Memory B cell (primary cell): ENCODE data around the gene ZDHHC20.
A peak's percentile ranks its signal among the peaks of the same experiment; 100 is the strongest.

Source experiments
- ATAC-seq: fragments of 150-1000 bp; cut with Tn5 transposase; 2 replicates; pipeline ENCODE4 v1.10.0; 2021; ENCODE audit warnings: low read depth, mild to moderate bottlenecking, moderate library complexity
- DNase-seq, 2 donors: peaks; one replicate each; pipeline ENCODE4 v3.0.0; 2022; ENCODE audit warnings: low spot score in 2 of 2
- H3K27ac Mint-ChIP-seq: one replicate; pipeline ENCODE4 v1.8.0; 2022; ENCODE audit warnings: mild to moderate bottlenecking, moderate library complexity, mixed read lengths
- H3K27me3 Mint-ChIP-seq: one replicate; pipeline ENCODE4 v1.8.0; 2022; ENCODE audit warnings: mixed read lengths
- H3K36me3 Mint-ChIP-seq: one replicate; pipeline ENCODE4 v1.8.0; 2022; ENCODE audit warnings: mild to moderate bottlenecking, mixed read lengths
- H3K4me1 Mint-ChIP-seq: one replicate; pipeline ENCODE4 v1.8.0; 2022; ENCODE audit warnings: mixed read lengths
- H3K4me3 Mint-ChIP-seq: one replicate; pipeline ENCODE4 v1.8.0; 2022; ENCODE audit warnings: mild to moderate bottlenecking, moderate library complexity, mixed read lengths
- H3K9me3 Mint-ChIP-seq: one replicate; pipeline ENCODE4 v1.8.0; 2022; ENCODE audit warnings: mixed read lengths

ZDHHC20 gene

GRCh38 chr13:21364357-21364756 lies 94.7 kb downstream of the ZDHHC20 start:
- DNase-seq (no peak), ATAC-seq (no peak)
- Mint-ChIP-seq H3K27ac (no peak overlapping the region), H3K27me3 (peaks cover 2% of the 10 kb centered on the region), H3K4me1 (no peaks in the 10 kb centered on the region), H3K4me3 (no peak overlapping the region), H3K9me3 (no peaks in the 10 kb centered on the region), H3K36me3 (no peaks in the 10 kb centered on the region)

- Mint-ChIP-seq H3K4me1 (no peaks in the 10 kb centered on the region), H3K36me3 (no peaks in the 10 kb centered on the region), H3K9me3 (no peaks in the 10 kb centered on the region), H3K27ac (no peak overlapping the region), H3K4me3 (no peak overlapping the region), H3K27me3 (peaks cover 2% of the 10 kb centered on the region)
- ATAC-seq (no peak), DNase-seq (no peak)
Measured at GRCh38 chr13:21362741-21363140, 96.4 kb downstream of the ZDHHC20 start.

DNA sequence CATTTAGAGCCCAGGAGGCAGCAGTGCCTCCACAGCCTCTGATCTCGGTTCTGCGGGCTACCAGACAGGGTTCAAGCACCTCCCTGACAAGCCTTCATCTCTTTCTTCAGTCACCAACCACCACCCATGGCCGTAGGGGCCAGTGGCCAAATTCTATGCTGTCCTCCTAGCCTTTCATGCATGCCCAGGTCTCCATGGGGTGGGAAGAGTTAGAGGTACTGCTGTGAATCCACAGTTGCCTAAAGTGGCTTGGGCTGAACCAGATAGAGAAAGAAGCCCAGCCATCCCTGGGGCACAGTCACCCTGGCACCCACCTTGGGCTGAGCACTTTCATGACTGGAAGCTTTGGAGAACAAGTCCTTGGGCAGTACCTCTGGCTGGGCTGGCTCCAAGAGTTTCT lies 97.4 kb downstream of the ZDHHC20 start:
- Mint-ChIP-seq H3K4me1 (no peaks in the 10 kb centered on the region), H3K36me3 (no peaks in the 10 kb centered on the region), H3K27me3 (peaks cover 2% of the 10 kb centered on the region), H3K9me3 (no peaks in the 10 kb centered on the region), H3K4me3 (no peak overlapping the region), H3K27ac (no peak overlapping the region)
- ATAC-seq (no peak), DNase-seq (no peak)

DNA sequence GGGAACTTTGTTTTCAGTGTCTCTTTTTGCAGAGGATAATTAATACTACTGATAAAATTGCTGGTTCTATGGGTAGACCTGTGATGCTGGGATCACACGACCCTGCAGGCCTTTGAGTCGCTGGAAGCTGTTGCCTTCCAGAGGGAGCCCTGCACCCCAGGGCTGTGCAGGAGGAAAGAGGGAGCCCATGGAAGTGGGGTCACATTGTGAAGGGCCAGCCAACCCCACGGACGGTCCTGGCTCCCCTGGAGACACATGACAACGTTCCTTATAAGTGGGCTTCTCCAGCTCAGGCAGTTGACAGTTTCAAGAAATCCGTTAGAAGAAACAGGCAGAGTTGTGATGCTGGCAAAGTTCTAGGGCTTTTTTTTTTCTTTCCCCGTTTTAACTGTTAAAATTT lies 98.0 kb downstream of the ZDHHC20 start:
- Mint-ChIP-seq H3K4me1 (no peaks in the 10 kb centered on the region), H3K36me3 (no peaks in the 10 kb centered on the region), H3K4me3 (no peak overlapping the region)

DNA sequence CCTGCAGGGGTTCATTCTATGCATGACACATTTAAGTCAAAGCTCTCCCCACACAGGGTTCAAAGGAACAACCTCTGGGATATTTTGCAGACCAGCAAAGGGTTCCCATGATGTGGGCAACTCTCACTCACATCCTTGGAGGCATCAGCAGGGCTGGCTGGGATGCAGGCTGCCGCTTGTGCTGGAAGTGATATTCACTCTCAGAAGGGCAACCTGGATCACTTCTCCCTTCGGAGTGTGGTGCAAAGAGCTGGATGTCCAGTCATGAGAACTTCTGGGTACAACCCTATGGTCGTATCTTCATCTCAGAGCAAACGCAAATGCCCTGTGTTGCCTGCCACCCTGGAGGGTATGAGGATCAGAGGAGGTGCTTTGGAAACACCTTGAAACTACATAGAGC lies 98.6 kb downstream of the ZDHHC20 start:
- H3K4me3 Mint-ChIP-seq = no peak overlapping the region
- no peaks in the 10 kb centered on the region for H3K9me3 Mint-ChIP-seq
- DNase-seq = no peak
- H3K27me3 Mint-ChIP-seq = no peaks in the 10 kb centered on the region
- no peaks in the 10 kb centered on the region for H3K4me1 Mint-ChIP-seq
- no peaks in the 10 kb centered on the region for H3K36me3 Mint-ChIP-seq
- ATAC-seq = no peak
- no peak overlapping the region for H3K27ac Mint-ChIP-seq

More for the DNA sequence above, 98.0 kb downstream of the ZDHHC20 start:
- Mint-ChIP-seq H3K9me3 (no peaks in the 10 kb centered on the region), H3K27me3 (peaks cover 2% of the 10 kb centered on the region), H3K27ac (no peak overlapping the region)
- ATAC-seq = no peak
- DNase-seq = no peak

- Mint-ChIP-seq H3K4me3 (no peak overlapping the region), H3K27ac (no peak overlapping the region), H3K4me1 (no peaks in the 10 kb centered on the region), H3K36me3 (no peaks in the 10 kb centered on the region), H3K27me3 (no peaks in the 10 kb centered on the region), H3K9me3 (no peaks in the 10 kb centered on the region)
- DNase-seq (no peak), ATAC-seq (no peak)
Measured at GRCh38 chr13:21359855-21360254, 99.2 kb downstream of the ZDHHC20 start.

DNA sequence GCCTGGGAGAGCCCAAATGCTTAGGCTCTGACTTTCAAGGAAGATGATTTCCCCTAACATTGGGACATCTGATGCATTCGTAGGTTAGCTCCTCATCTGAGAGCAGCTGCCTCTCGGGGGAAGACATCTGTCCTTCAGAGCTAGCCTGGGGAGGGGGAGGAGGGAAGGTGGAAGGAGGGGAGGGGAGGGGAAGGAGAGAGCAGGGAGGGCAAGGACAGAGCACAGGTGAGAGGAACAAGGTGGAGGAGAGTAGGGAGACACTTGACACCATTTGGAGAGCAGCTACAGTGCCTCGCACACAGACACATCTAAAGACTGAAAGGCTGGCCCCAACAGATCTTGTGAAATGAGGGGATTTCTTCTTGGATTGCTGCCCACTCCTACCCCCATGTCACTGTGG lies 103.8 kb downstream of the ZDHHC20 start:
- no peak for ATAC-seq
- Mint-ChIP-seq H3K27ac (no peak overlapping the region), H3K9me3 (peaks cover 3% of the 10 kb centered on the region), H3K36me3 (peaks cover 5% of the 10 kb centered on the region), H3K27me3 (no peaks in the 10 kb centered on the region), H3K4me1 (no peaks in the 10 kb centered on the region), H3K4me3 (no peak overlapping the region)
- DNase-seq = no peak

DNA sequence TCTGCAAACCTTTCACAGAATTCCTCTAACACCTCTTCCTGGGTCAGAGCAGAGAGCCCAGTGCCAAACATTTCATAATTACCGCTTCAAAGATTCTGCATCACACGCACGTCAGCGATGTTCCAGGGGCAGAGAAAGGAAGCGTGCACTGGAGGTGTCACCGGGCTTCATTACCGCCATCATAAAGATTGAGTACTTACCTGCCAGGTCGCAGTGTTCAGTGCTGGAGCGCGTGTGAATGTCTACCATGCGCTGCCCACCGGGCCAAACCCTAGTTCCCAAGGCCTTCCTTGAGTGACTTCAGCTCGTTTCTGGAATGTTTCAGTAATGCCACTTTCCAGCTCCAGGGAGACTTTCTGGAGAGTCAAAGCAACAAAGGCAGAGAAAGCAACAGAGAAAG lies 104.4 kb downstream of the ZDHHC20 start:
- ATAC-seq (no peak), DNase-seq (no peak)
- H3K27me3 Mint-ChIP-seq = no peaks in the 10 kb centered on the region
- H3K9me3 Mint-ChIP-seq = peaks cover 3% of the 10 kb centered on the region
- H3K4me1 Mint-ChIP-seq = no peaks in the 10 kb centered on the region
- H3K27ac Mint-ChIP-seq = no peak overlapping the region
- no peak overlapping the region for H3K4me3 Mint-ChIP-seq
- peaks cover 5% of the 10 kb centered on the region for H3K36me3 Mint-ChIP-seq

DNA sequence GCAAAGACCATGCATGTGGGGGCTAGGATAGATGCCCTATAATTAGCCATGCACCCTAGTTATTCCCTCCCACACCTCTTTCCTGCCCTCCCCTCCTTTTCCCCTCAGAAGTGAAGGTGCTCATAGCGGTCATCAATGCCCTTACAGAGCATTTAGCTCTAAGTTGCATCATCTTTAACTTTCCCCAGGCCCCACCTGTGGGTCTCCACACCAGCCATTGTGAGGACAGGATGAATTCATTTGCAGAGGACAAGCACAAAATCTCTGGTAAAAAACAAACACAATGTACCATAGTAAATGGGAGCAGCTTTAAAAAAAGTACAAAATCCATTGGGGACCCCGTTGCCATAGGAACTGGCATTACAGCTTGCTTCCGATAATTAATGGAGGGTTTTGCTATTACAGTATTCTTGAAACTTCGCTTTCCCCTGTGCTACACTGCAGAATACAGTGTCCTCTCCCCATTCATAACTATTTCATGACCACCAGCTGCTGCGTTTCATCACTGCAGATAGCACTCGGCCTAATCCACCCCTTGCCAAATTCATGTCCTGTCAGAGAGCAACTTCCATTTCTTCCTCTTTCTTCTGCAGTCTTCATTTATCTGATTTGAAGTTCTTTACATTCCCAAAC lies 110.5 kb downstream of the ZDHHC20 start:
- H3K27ac Mint-ChIP-seq = no peak overlapping the region

DNA sequence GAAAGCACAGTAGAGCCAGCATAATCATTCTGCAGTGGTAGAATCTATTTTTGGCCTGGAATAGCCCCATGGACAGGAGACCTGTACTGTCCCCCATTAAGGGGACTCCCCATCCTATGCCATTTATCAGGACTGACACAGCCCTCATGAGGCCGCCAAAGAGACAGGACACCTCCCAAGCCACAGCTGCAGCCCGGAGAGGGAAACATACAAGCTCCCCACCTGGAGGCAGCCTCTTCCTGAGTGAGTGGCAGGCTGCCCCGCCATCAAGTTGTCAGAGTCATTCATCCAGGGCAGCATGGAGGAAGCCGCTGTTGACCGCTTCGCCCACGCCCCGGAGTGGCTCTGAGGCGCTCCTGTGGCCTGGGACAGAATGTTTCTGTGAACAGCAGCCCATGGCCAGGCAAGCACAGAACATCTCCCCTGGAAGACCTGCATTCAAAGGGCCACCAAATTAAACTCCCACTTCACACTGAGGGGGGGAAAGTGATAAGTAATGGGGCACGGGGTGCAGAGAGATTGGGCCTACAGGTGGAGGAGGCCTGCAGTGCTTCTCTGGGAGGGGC lies 111.3 kb downstream of the ZDHHC20 start:
- H3K27me3 Mint-ChIP-seq = no peaks in the 10 kb centered on the region
- ATAC-seq (no peak), DNase-seq (no peak)
- peaks cover 7% of the 10 kb centered on the region for H3K4me1 Mint-ChIP-seq
- no peak overlapping the region for H3K27ac Mint-ChIP-seq
- no peaks in the 10 kb centered on the region for H3K36me3 Mint-ChIP-seq
- no peak overlapping the region for H3K4me3 Mint-ChIP-seq
- no peaks in the 10 kb centered on the region for H3K9me3 Mint-ChIP-seq

More for the DNA sequence above, 110.5 kb downstream of the ZDHHC20 start:
- Mint-ChIP-seq H3K27me3 (no peaks in the 10 kb centered on the region), H3K9me3 (no peaks in the 10 kb centered on the region), H3K4me3 (no peak overlapping the region), H3K4me1 (peaks cover 7% of the 10 kb centered on the region), H3K36me3 (no peaks in the 10 kb centered on the region)
- ATAC-seq = no peak
- DNase-seq = no peak

DNA sequence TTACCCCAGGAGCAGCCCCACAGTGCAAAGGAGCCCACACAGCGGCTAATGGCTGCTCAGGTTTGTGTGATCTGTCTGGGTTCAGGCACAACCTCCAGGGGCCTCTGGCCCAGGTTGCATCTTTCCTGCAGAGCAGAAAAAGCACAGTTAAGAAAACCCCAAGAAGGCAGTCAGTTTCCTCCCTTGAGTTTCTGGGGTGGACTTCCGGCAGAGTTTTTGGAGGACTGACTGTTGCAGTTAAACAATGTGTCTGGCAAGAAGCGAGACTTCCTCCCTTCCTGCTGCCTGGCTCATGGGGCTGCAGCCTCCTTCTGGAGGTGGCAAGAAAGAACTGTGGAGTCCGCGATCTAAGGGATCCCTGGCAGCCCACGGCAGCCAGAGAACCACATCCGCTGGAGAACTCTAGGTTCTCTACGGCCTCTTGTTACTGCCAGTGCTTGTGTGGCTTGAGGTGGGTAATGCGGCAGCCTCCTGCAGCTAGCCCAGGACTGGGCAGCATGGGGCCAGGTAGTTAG lies 114.4 kb downstream of the ZDHHC20 start:
- ATAC-seq (peak; percentile 74), DNase-seq (no peak)
- Mint-ChIP-seq H3K27ac (peak overlapping the region; percentile 63), H3K4me3 (peak overlapping the region; percentile 59), H3K9me3 (no peaks in the 10 kb centered on the region), H3K36me3 (no peaks in the 10 kb centered on the region), H3K27me3 (no peaks in the 10 kb centered on the region), H3K4me1 (peaks cover 7% of the 10 kb centered on the region)

- Mint-ChIP-seq H3K27ac (peak overlapping the region; percentile 36), H3K36me3 (no peaks in the 10 kb centered on the region), H3K27me3 (peaks cover 4% of the 10 kb centered on the region), H3K4me1 (peaks cover 10% of the 10 kb centered on the region), H3K4me3 (no peak overlapping the region), H3K9me3 (no peaks in the 10 kb centered on the region)
- no peak for ATAC-seq
- no peak for DNase-seq
Measured at GRCh38 chr13:21343659-21344058, 115.4 kb downstream of the ZDHHC20 start.

DNA sequence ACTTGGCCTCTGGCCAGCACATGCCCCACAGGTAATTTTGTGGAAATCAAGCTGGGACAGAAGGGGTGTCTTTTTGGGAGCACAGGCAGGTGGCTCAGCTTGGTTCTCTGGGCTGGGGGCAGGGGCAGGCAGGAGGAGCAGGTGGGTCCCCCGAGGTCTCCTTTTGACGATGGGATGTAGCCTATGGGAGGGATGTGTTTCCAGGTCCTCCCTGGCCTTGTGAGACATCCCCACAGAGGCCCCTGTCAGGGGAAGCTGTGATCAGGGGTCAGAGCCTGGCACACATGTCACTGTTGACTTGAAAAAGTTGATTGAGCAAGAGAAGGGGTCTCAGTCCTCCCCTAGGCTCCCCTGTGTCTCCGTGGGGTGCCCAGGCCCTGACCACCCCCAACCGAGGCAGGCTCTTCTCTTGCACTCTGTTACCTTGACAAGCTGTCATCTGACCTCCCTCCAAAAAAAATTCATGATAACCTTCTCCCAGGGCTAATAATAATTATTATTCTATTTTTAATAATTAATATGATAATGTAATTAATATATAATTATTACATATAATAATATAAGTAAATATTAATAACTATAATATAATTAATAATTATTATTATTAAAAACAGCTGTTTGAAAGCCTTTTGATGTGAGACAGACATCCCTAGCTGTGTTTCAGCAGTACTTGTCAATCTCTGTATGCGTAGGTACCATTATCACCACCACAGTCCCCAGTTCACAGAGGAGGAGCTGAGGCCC lies 116.2 kb downstream of the ZDHHC20 start:
- Mint-ChIP-seq H3K36me3 (no peaks in the 10 kb centered on the region), H3K4me3 (no peak overlapping the region), H3K27ac (no peak overlapping the region), H3K4me1 (peaks cover 10% of the 10 kb centered on the region), H3K9me3 (no peaks in the 10 kb centered on the region), H3K27me3 (peaks cover 4% of the 10 kb centered on the region)
- no peak for DNase-seq
- no peak for ATAC-seq

DNA sequence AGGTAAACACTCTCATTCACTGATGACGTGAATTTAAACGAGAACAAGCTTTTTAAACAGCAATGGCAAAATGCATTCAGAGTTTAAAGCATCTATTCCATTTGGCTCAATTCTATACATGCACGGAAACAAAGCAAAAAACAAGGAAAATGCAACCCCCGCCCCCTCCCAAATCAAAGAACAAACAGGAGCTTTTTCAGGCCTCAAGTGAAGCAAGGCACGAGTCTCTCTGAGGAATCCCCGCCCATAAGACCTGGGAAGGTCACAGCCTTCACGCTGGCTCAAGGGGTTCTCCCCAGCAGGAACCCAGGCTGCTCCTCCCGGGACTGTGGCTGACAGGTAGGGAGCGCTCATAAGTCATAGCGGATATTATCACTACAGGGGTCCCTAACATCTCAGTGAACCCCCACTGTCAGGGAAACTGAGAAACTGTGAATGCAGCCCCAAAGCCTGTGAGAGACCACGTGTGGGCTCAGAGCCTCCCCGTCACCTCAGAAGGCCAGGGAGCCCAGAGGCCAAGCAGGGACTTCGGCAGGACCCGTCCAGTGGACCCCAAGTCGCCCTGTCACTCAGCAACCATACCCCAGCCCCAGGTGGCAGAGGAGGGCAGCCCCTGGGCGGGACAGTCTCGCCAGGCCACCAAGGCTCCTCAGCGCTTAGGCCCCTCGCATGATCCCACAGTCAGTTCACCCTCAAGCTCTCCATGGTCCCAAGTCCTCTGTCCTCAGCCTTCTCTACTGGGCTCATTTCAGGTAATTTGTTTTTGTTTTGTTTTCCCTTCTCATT lies 117.3 kb downstream of the ZDHHC20 start:
- ATAC-seq (no peak), DNase-seq (no peak)
- Mint-ChIP-seq H3K4me1 (peaks cover 10% of the 10 kb centered on the region), H3K27me3 (peaks cover 4% of the 10 kb centered on the region), H3K9me3 (no peaks in the 10 kb centered on the region), H3K4me3 (no peak overlapping the region), H3K27ac (no peak overlapping the region), H3K36me3 (no peaks in the 10 kb centered on the region)
